Ishikawa (cell line): Measurements from ENCODE around the gene OSM.

Experiments
- CEBPB ChIP-seq: IDR thresholded peaks from 2 replicates; pipeline ENCODE4 v1.6.1; 2012
- CREB1 ChIP-seq: IDR thresholded peaks from 2 replicates; pipeline ENCODE4 v1.6.1; 2012; ENCODE audit warnings: low read depth
- EGR1 ChIP-seq: IDR thresholded peaks from 2 replicates; pipeline ENCODE4 v1.6.1; 2012
- EP300 ChIP-seq: IDR thresholded peaks from 2 replicates; pipeline ENCODE4 v1.6.1; 2012; ENCODE audit warnings: borderline replicate concordance
- FOXM1 ChIP-seq: IDR thresholded peaks from 2 replicates; pipeline ENCODE4 v1.6.1; 2012; ENCODE audit warnings: low read depth, borderline replicate concordance
- RAD21 ChIP-seq: IDR thresholded peaks from 2 replicates; pipeline ENCODE4 v1.6.1; 2012; ENCODE audit warnings: low read depth
- TAF1 ChIP-seq: IDR thresholded peaks from 2 replicates; pipeline ENCODE4 v1.6.1; 2012; ENCODE audit warnings: low read depth, mild to moderate bottlenecking
- TEAD4 ChIP-seq: IDR thresholded peaks from 2 replicates; pipeline ENCODE4 v1.6.1; 2012
- YY1 ChIP-seq: IDR thresholded peaks from 2 replicates; pipeline ENCODE4 v1.6.1; 2012; ENCODE audit warnings: low read depth
- TF ChIP-seq, protein P1 (sequence below): IDR thresholded peaks from 2 replicates; pipeline ENCODE4 v1.6.1; 2012; ENCODE audit warnings: low read depth, mild to moderate bottlenecking
- TF ChIP-seq, protein P2 (sequence below): IDR thresholded peaks from 2 replicates; pipeline ENCODE4 v1.6.1; 2012
- TF ChIP-seq, protein P3 (sequence below): IDR thresholded peaks from 2 replicates; pipeline ENCODE4 v1.6.1; 2012

DNA sequence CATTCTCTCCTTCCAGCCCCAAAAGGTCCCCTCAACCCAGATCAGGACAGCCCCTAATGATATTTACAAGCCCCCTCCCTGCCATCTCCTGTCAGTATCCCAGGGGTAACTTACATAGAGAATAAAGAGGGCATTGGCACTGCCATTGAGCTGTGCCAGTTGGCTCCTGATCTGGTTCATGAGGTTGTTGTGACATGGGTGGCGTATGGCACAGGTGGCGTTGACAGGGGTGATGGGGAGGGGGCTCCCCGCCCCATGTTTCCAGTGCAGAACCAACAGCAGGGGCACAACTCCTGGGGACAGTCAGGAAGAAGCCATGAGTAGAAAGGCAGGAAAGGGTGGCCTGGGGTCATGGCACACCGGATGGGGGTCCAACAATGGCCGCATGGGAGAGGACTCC, 22.0 kb downstream of the OSM start:
- TF ChIP-seq FOXM1: no peak
- TF ChIP-seq CEBPB: no peak
- no peak for TF ChIP-seq RAD21
- no peak for TF ChIP-seq EP300
- TF ChIP-seq TEAD4: no peak
- TF ChIP-seq, protein P1, sequence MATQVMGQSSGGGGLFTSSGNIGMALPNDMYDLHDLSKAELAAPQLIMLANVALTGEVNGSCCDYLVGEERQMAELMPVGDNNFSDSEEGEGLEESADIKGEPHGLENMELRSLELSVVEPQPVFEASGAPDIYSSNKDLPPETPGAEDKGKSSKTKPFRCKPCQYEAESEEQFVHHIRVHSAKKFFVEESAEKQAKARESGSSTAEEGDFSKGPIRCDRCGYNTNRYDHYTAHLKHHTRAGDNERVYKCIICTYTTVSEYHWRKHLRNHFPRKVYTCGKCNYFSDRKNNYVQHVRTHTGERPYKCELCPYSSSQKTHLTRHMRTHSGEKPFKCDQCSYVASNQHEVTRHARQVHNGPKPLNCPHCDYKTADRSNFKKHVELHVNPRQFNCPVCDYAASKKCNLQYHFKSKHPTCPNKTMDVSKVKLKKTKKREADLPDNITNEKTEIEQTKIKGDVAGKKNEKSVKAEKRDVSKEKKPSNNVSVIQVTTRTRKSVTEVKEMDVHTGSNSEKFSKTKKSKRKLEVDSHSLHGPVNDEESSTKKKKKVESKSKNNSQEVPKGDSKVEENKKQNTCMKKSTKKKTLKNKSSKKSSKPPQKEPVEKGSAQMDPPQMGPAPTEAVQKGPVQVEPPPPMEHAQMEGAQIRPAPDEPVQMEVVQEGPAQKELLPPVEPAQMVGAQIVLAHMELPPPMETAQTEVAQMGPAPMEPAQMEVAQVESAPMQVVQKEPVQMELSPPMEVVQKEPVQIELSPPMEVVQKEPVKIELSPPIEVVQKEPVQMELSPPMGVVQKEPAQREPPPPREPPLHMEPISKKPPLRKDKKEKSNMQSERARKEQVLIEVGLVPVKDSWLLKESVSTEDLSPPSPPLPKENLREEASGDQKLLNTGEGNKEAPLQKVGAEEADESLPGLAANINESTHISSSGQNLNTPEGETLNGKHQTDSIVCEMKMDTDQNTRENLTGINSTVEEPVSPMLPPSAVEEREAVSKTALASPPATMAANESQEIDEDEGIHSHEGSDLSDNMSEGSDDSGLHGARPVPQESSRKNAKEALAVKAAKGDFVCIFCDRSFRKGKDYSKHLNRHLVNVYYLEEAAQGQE: no peak
- TF ChIP-seq, protein P2, sequence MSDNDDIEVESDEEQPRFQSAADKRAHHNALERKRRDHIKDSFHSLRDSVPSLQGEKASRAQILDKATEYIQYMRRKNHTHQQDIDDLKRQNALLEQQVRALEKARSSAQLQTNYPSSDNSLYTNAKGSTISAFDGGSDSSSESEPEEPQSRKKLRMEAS: no peak
- TF ChIP-seq YY1: no peak
- no peak for TF ChIP-seq TAF1
- no peak for TF ChIP-seq CREB1
- TF ChIP-seq, protein P3, sequence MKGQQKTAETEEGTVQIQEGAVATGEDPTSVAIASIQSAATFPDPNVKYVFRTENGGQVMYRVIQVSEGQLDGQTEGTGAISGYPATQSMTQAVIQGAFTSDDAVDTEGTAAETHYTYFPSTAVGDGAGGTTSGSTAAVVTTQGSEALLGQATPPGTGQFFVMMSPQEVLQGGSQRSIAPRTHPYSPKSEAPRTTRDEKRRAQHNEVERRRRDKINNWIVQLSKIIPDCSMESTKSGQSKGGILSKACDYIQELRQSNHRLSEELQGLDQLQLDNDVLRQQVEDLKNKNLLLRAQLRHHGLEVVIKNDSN: no peak
- no peak for TF ChIP-seq EGR1
